Effector memory CD4-positive, alpha-beta T cell (primary cell): ENCODE measurements around the gene KIF19.

Source experiments
- DNase-seq, 3 donors: peaks; one replicate each; pipeline ENCODE4 v3.0.0-alpha.2; 2020
- H3K27ac ChIP-seq: 2 replicates; pipeline ENCODE4 v1.7.0; 2013; ENCODE audit warnings: mild to moderate bottlenecking, low read length, moderate library complexity; ENCODE audit not compliant: insufficient read depth, poor library complexity, severe bottlenecking
- H3K27me3 ChIP-seq: replicated peaks from 2 replicates; pipeline ENCODE4 v1.7.0; 2013; ENCODE audit warnings: mild to moderate bottlenecking, low read length; ENCODE audit not compliant: insufficient read depth, control insufficient read depth, poor library complexity, severe bottlenecking
- H3K36me3 ChIP-seq: 2 replicates; pipeline ENCODE4 v1.7.0; 2013; ENCODE audit warnings: mild to moderate bottlenecking, low read length, moderate library complexity; ENCODE audit not compliant: control insufficient read depth, insufficient read depth
- H3K4me1 ChIP-seq: 2 replicates; pipeline ENCODE4 v1.7.0; 2013; ENCODE audit warnings: low read length, mild to moderate bottlenecking; ENCODE audit not compliant: control insufficient read depth, insufficient read depth, poor library complexity, severe bottlenecking
- H3K4me3 ChIP-seq: 2 replicates; pipeline ENCODE4 v1.7.0; 2013; ENCODE audit warnings: low read length, low read depth, mild to moderate bottlenecking; ENCODE audit not compliant: insufficient read depth, poor library complexity, severe bottlenecking
- H3K9me3 ChIP-seq: 2 replicates; pipeline ENCODE4 v1.7.0; 2013; ENCODE audit warnings: mild to moderate bottlenecking, low read length, moderate library complexity; ENCODE audit not compliant: control insufficient read depth

KIF19 gene

GRCh38 chr17:74345433-74346241 is 19.6 kb downstream of the KIF19 start:
- no peaks in the 10 kb centered on the region for H3K36me3 ChIP-seq
- H3K4me1 ChIP-seq = no peaks in the 10 kb centered on the region
- DNase-seq = no peak
- no peak overlapping the region for H3K4me3 ChIP-seq
- no peak overlapping the region for H3K27ac ChIP-seq
- no peaks in the 10 kb centered on the region for H3K9me3 ChIP-seq
- H3K27me3 ChIP-seq = no peaks in the 10 kb centered on the region

DNA sequence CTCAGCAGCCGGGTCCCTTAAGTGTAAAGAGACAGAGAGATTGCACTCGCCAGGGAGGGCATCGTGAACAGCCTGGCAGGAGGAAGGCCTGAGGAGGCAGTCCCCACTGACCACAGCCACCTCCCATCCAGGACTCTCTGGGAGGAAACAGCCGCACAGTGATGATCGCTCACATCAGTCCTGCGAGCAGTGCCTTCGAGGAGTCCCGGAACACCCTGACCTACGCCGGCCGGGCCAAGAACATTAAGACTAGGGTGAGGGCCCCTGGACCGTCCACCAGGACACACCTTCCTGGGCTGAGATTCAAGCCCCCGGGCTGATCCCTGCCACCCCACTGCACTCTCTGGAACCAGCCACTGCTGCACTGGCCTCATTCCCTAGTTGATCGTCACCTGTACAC is 21.6 kb downstream of the KIF19 start:
- no peaks in the 10 kb centered on the region for H3K36me3 ChIP-seq
- H3K27me3 ChIP-seq = no peaks in the 10 kb centered on the region

GRCh38 chr17:74349120-74349519 is 23.1 kb downstream of the KIF19 start:
- H3K27ac ChIP-seq = no peak overlapping the region
- H3K27me3 ChIP-seq = peaks cover 4% of the 10 kb centered on the region
- no peak overlapping the region for H3K4me3 ChIP-seq
- H3K4me1 ChIP-seq = peaks cover 4% of the 10 kb centered on the region
- no peaks in the 10 kb centered on the region for H3K9me3 ChIP-seq
- DNase-seq = no peak
- no peaks in the 10 kb centered on the region for H3K36me3 ChIP-seq

More for the DNA sequence above, 21.6 kb downstream of the KIF19 start:
- H3K4me1 ChIP-seq = no peaks in the 10 kb centered on the region
- no peak overlapping the region for H3K27ac ChIP-seq
- H3K4me3 ChIP-seq = no peak overlapping the region
- no peak for DNase-seq
- H3K9me3 ChIP-seq = no peaks in the 10 kb centered on the region

DNA sequence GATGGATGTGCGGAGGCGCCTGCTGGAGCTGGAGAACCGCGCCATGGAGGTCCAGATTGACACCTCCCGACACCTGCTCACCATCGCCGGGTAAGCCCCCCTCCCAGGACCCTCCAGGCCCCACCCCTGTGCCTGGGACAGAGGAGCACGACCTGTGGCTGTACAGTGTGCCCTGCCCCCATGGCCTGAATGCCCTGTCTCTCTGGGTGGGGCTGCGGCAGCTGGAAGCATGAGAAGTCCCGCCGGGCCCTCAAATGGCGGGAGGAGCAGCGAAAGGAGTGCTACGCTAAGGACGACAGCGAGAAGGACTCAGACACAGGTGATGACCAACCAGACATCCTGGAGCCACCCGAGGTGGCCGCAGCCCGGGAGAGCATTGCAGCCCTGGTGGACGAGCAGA is 24.5 kb downstream of the KIF19 start:
- Histone ChIP-seq H3K27ac (no peak overlapping the region), H3K9me3 (no peaks in the 10 kb centered on the region), H3K4me3 (no peak overlapping the region), H3K27me3 (peaks cover 4% of the 10 kb centered on the region), H3K4me1 (peaks cover 5% of the 10 kb centered on the region), H3K36me3 (no peaks in the 10 kb centered on the region)
- DNase-seq = no peak

GRCh38 chr17:74351552-74352210 is 25.7 kb downstream of the KIF19 start:
- Histone ChIP-seq H3K27ac (no peak overlapping the region), H3K27me3 (peaks cover 4% of the 10 kb centered on the region), H3K4me3 (no peak overlapping the region), H3K9me3 (no peaks in the 10 kb centered on the region), H3K4me1 (peaks cover 8% of the 10 kb centered on the region), H3K36me3 (no peaks in the 10 kb centered on the region)
- DNase-seq = no peak

DNA sequence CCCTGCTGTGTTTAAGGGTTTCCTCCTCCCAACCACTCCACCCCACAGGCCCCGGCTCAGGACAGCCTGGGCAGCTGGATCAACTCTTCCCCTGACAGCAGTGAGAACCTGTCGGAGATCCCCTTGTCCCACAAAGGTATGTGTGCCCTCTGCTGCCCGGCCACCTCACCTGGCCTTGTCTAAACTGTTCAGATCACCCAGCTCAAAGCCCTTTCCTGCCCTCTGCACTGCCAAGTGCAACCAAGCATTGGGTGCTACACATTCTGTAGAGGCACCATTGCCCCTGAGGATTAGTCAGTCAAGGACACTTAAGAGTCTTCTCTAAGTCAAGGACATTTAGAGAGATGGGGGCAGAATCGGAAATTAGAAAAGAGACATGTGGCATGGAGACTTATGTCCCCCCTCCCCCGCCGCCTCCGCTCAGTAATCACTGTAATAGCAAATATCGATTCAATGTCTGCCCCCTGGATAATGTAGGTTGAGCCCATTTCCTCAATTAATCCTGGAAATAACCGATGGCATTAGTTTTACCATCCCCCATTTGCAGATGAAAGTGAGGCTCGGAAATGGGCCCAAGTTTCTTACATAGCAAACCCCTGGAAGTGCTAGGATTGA is 27.5 kb downstream of the KIF19 start:
- H3K4me3 ChIP-seq = no peak overlapping the region
- peaks cover 14% of the 10 kb centered on the region for H3K27me3 ChIP-seq
- no peak for DNase-seq
- H3K4me1 ChIP-seq = peaks cover 14% of the 10 kb centered on the region
- H3K27ac ChIP-seq = no peak overlapping the region
- H3K36me3 ChIP-seq = no peaks in the 10 kb centered on the region
- no peaks in the 10 kb centered on the region for H3K9me3 ChIP-seq

DNA sequence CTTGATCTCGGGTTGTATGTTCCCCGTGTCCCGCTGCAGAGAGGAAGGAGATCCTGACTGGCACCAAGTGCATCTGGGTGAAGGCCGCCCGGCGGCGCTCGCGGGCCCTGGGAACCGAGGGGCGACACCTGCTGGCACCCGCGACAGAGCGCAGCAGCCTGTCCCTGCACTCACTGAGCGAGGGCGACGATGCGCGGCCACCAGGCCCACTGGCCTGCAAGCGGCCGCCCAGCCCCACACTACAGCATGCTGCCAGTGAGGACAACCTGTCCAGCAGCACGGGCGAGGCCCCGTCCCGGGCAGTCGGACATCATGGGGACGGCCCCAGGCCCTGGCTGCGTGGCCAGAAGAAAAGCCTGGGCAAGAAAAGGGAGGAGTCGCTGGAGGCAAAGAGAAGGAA is 28.1 kb downstream of the KIF19 start:
- peak in 1 of 3 donors; percentile 40 for DNase-seq
- H3K27me3 ChIP-seq = peaks cover 18% of the 10 kb centered on the region

GRCh38 chr17:74354561-74354960 is 28.5 kb downstream of the KIF19 start:
- Histone ChIP-seq H3K27me3 (peaks cover 18% of the 10 kb centered on the region), H3K4me1 (peaks cover 14% of the 10 kb centered on the region), H3K27ac (no peak overlapping the region), H3K36me3 (no peaks in the 10 kb centered on the region), H3K9me3 (no peaks in the 10 kb centered on the region), H3K4me3 (no peak overlapping the region)
- DNase-seq = no peak

More for the DNA sequence above, 28.1 kb downstream of the KIF19 start:
- Histone ChIP-seq H3K4me3 (no peak overlapping the region), H3K9me3 (no peaks in the 10 kb centered on the region), H3K27ac (no peak overlapping the region), H3K36me3 (no peaks in the 10 kb centered on the region), H3K4me1 (peaks cover 14% of the 10 kb centered on the region)

- no peak overlapping the region for H3K27ac ChIP-seq
- H3K9me3 ChIP-seq = no peaks in the 10 kb centered on the region
- no peaks in the 10 kb centered on the region for H3K36me3 ChIP-seq
- peaks cover 18% of the 10 kb centered on the region for H3K27me3 ChIP-seq
- H3K4me1 ChIP-seq = peaks cover 14% of the 10 kb centered on the region
- no peak overlapping the region for H3K4me3 ChIP-seq
- no peak for DNase-seq
Observed at GRCh38 chr17:74355065-74355464, 29.0 kb downstream of the KIF19 start.
